ENCODE data around the gene DDX11. TPM values are rescaled to one million over a fixed set of nuclear protein-coding genes. Genes with fewer than 3 reads are reported as not detected.
"Not testable (repeated sequence)": the region's sequence is repeated elsewhere in the genome, so short reads cannot be mapped to it uniquely, and the experiment has no call there.

DDX11 gene
- total RNA-seq, 1 experiment from 2014 or later = 136 TPM

DNA sequence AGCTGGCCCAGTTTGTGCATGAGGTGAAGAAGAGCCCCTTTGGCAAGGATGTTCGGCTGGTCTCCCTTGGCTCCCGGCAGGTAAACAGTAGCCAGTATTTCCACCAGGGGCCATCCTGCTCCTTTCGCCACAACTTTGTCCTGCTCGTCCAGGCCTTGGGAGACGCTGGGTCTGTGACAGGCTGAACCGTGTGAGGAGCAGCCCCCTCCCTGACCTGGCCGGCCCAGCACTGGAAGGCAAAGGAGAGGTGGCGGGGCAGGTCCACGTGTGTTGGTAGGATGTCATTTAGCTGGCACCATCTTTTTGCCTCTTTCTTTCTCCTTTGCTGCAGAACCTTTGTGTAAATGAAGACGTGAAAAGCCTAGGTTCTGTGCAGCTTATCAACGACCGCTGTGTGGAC is 15.4 kb downstream of the DDX11 start:
- no peak for DNase-seq (ENCODE audit: low read depth, low spot score)
- H3K9me3 ChIP-seq (ENCODE audit: control insufficient read depth in 1 of 2, insufficient read depth in 1 of 2, low read depth in 1 of 2, low read length in 2 of 2) = no peaks in the 10 kb centered on the region
- no peak overlapping the region for H3K9ac ChIP-seq (ENCODE audit: low read length)
- no peak overlapping the region for H3K4me2 ChIP-seq (ENCODE audit: low read length)
- TF ChIP-seq, protein P1, sequence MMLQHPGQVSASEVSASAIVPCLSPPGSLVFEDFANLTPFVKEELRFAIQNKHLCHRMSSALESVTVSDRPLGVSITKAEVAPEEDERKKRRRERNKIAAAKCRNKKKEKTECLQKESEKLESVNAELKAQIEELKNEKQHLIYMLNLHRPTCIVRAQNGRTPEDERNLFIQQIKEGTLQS (IDR thresholded peaks at IDR 0.05) = no peak
- no peak for TF ChIP-seq EZH2 (IDR thresholded peaks at IDR 0.05)
- no peak for TF ChIP-seq POLR2AphosphoS5 (IDR thresholded peaks at IDR 0.05; ENCODE audit: low read depth, low read length)
- CTCF ChIA-PET = no interaction called here
- no peak for ATAC-seq
- intact Hi-C loops (cut with micrococcal nuclease) = no loop called here
- no peaks in the 10 kb centered on the region for H3K4me1 ChIP-seq (ENCODE audit: control insufficient read depth in 1 of 2, insufficient read depth in 2 of 2, low read length in 2 of 2)
- no peaks in the 10 kb centered on the region for H3K27me3 ChIP-seq (ENCODE audit: insufficient read depth, low read length)
- BruUV-seq (replicated peaks) = no TSS peak
- H3K4me3 ChIP-seq (replicated peaks in 1 of 2; ENCODE audit: low read depth in 1 of 2, low read length in 2 of 2) = no peak overlapping the region
- no peaks in the 10 kb centered on the region for H3K9me2 ChIP-seq (ENCODE audit: insufficient read depth)
- H2AFZ ChIP-seq (ENCODE audit: low read depth, low read length, poor library complexity, severe bottlenecking) = no peak overlapping the region
- no peaks in the 10 kb centered on the region for H4K20me1 ChIP-seq (ENCODE audit: insufficient read depth)
- H3K36me3 ChIP-seq (ENCODE audit: control insufficient read depth in 1 of 2, insufficient read depth in 2 of 2, low read length in 2 of 2) = peaks cover 4 to 7% of the 10 kb centered on the region in 2 experiments; a peak in 1 of 4 replicates
- RAD21 ChIA-PET (ENCODE audit: low non-redundant PET in 1 of 2, low total read pairs in 2 of 2, uncharacterized antibody in 2 of 2, unreplicated experiment in 2 of 2) = no interaction called here
- no peaks in the 10 kb centered on the region for H3K79me2 ChIP-seq (ENCODE audit: insufficient read depth, low read length)
- H3K27ac ChIP-seq (ENCODE audit: low read depth, low read length) = no peak overlapping the region
- POLR2A ChIA-PET = no interaction called here

DNA sequence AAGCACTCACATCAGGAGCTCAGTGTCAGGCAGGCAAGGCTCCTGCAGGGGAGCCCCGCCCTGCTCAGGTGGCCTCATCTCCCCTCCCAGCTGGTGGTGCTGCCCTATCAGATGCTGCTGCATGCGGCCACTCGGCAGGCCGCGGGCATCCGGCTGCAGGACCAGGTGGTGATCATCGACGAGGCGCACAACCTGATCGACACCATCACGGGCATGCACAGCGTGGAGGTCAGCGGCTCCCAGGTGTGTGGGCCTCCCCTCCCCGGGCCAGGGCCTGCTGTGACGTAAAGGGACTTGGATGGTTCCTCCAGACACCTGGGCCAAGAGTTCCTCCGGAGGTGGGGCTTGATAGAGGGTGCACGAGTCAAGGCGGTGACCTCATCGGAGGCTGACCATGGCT is 18.0 kb downstream of the DDX11 start:
- BruUV-seq (replicated peaks); RAD21 ChIA-PET (ENCODE audit: low non-redundant PET in 1 of 2, low total read pairs in 2 of 2, uncharacterized antibody in 2 of 2, unreplicated experiment in 2 of 2); H3K9me3 ChIP-seq (ENCODE audit: control insufficient read depth in 1 of 2, insufficient read depth in 1 of 2, low read depth in 1 of 2, low read length in 2 of 2); H2AFZ ChIP-seq (ENCODE audit: low read depth, low read length, poor library complexity, severe bottlenecking); CTCF ChIA-PET; H4K20me1 ChIP-seq (ENCODE audit: insufficient read depth); H3K27ac ChIP-seq (ENCODE audit: low read depth, low read length); H3K4me1 ChIP-seq (ENCODE audit: control insufficient read depth in 1 of 2, insufficient read depth in 2 of 2, low read length in 2 of 2); ATAC-seq; H3K4me2 ChIP-seq (ENCODE audit: low read length); DNase-seq (ENCODE audit: low read depth, low spot score); H3K9ac ChIP-seq (ENCODE audit: low read length); POLR2A ChIA-PET; H3K4me3 ChIP-seq (replicated peaks in 1 of 2; ENCODE audit: low read depth in 1 of 2, low read length in 2 of 2); H3K36me3 ChIP-seq (ENCODE audit: control insufficient read depth in 1 of 2, insufficient read depth in 2 of 2, low read length in 2 of 2); H3K9me2 ChIP-seq (ENCODE audit: insufficient read depth); H3K79me2 ChIP-seq (ENCODE audit: insufficient read depth, low read length); H3K27me3 ChIP-seq (ENCODE audit: insufficient read depth, low read length); intact Hi-C loops (cut with micrococcal nuclease): not testable (repeated sequence)

DNA sequence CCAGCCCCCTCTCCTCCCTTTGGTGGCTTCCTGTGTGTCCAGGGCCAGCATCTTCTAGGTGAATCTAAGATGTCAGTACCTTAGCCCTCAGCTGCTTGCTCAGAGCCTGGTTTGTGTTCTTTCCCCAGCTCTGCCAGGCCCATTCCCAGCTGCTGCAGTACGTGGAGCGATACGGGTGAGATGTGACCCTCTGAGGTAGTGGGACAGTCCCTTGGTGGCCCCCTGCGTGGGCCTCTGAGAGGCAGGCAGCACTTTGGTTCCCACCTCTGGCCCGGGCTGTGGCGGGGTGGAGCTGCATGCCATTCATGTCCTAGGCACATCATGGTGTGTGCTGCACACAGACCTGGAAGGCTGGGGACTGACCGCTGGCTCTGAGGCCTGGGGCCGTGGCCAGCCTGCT is 19.1 kb downstream of the DDX11 start:
- ATAC-seq; H3K9ac ChIP-seq (ENCODE audit: low read length); RAD21 ChIA-PET (ENCODE audit: low non-redundant PET in 1 of 2, low total read pairs in 2 of 2, uncharacterized antibody in 2 of 2, unreplicated experiment in 2 of 2); intact Hi-C loops (cut with micrococcal nuclease); BruUV-seq (replicated peaks); CTCF ChIA-PET; H3K79me2 ChIP-seq (ENCODE audit: insufficient read depth, low read length); H3K4me1 ChIP-seq (ENCODE audit: control insufficient read depth in 1 of 2, insufficient read depth in 2 of 2, low read length in 2 of 2); H3K36me3 ChIP-seq (ENCODE audit: control insufficient read depth in 1 of 2, insufficient read depth in 2 of 2, low read length in 2 of 2); H3K9me3 ChIP-seq (ENCODE audit: control insufficient read depth in 1 of 2, insufficient read depth in 1 of 2, low read depth in 1 of 2, low read length in 2 of 2); DNase-seq (ENCODE audit: low read depth, low spot score); H4K20me1 ChIP-seq (ENCODE audit: insufficient read depth); H2AFZ ChIP-seq (ENCODE audit: low read depth, low read length, poor library complexity, severe bottlenecking); POLR2A ChIA-PET; H3K4me2 ChIP-seq (ENCODE audit: low read length); H3K27me3 ChIP-seq (ENCODE audit: insufficient read depth, low read length); H3K9me2 ChIP-seq (ENCODE audit: insufficient read depth); H3K27ac ChIP-seq (ENCODE audit: low read depth, low read length); H3K4me3 ChIP-seq (replicated peaks in 1 of 2; ENCODE audit: low read depth in 1 of 2, low read length in 2 of 2): not testable (repeated sequence)

- H4K20me1 ChIP-seq (ENCODE audit: insufficient read depth); BruUV-seq (replicated peaks); ATAC-seq; H3K9me3 ChIP-seq (ENCODE audit: control insufficient read depth in 1 of 2, insufficient read depth in 1 of 2, low read depth in 1 of 2, low read length in 2 of 2); H3K4me1 ChIP-seq (ENCODE audit: control insufficient read depth in 1 of 2, insufficient read depth in 2 of 2, low read length in 2 of 2); H3K27ac ChIP-seq (ENCODE audit: low read depth, low read length); H3K27me3 ChIP-seq (ENCODE audit: insufficient read depth, low read length); H2AFZ ChIP-seq (ENCODE audit: low read depth, low read length, poor library complexity, severe bottlenecking); RAD21 ChIA-PET (ENCODE audit: low non-redundant PET in 1 of 2, low total read pairs in 2 of 2, uncharacterized antibody in 2 of 2, unreplicated experiment in 2 of 2); H3K79me2 ChIP-seq (ENCODE audit: insufficient read depth, low read length); DNase-seq (ENCODE audit: low read depth, low spot score); H3K9ac ChIP-seq (ENCODE audit: low read length); intact Hi-C loops (cut with micrococcal nuclease); POLR2A ChIA-PET; H3K36me3 ChIP-seq (ENCODE audit: control insufficient read depth in 1 of 2, insufficient read depth in 2 of 2, low read length in 2 of 2); H3K9me2 ChIP-seq (ENCODE audit: insufficient read depth); H3K4me2 ChIP-seq (ENCODE audit: low read length); H3K4me3 ChIP-seq (replicated peaks in 1 of 2; ENCODE audit: low read depth in 1 of 2, low read length in 2 of 2); CTCF ChIA-PET: not testable (repeated sequence)
Measured at GRCh38 chr12:31095080-31095860, 21.6 kb downstream of the DDX11 start.
